Naive thymus-derived CD4-positive, alpha-beta T cell (primary cell): ENCODE data around the gene HDDC2. TPM values are rescaled to one million over a fixed set of nuclear protein-coding genes. Genes with fewer than 3 reads are reported as not detected.
A peak's percentile ranks its signal among the peaks of the same experiment; 100 is the strongest.

ENCODE experiments used
- ATAC-seq: fragments of 150-1000 bp; cut with Tn5 transposase; 2 replicates; pipeline ENCODE4 v1.10.0; 2021; ENCODE audit warnings: mild to moderate bottlenecking, moderate library complexity
- CTCF ChIA-PET: fragments of 350-600 bp; sonication (Branson Sonifier 250); formaldehyde crosslinking; loops from one replicate; lab custom pipeline; 2021; ENCODE audit warnings: antibody characterized with exemption; lab: Charles Lee
- POLR2A ChIA-PET: fragments of 350-600 bp; sonication (Branson Sonifier 250); formaldehyde crosslinking; loops from one replicate; lab custom pipeline; 2021; ENCODE audit warnings: antibody characterized with exemption, inconsistent platforms; lab: Charles Lee
- DNase-seq, 9 donors: peaks; one replicate each; pipeline versions ENCODE4 v3.0.0 to v3.0.0-alpha.2; 2020 to 2022; ENCODE audit warnings: mixed read lengths in 1 of 9
- H3K27ac ChIP-seq: one replicate; pipeline ENCODE4 v1.7.0; 2013; ENCODE audit warnings: mild to moderate bottlenecking, low read depth, low read length, moderate library complexity
- H3K27me3 ChIP-seq, 2 donors: one replicate each; pipeline ENCODE4 v1.7.0; 2013; ENCODE audit warnings: low read length in 2 of 2, mild to moderate bottlenecking in 2 of 2, moderate library complexity in 2 of 2; ENCODE audit not compliant: control insufficient read depth in 2 of 2, insufficient read depth in 2 of 2
- H3K36me3 ChIP-seq, 3 experiments: 1 replicate in 2 of 3; 2 replicates in 1 of 3; pipeline ENCODE4 v1.7.0; 2013; ENCODE audit warnings: low read length in 3 of 3, mild to moderate bottlenecking in 3 of 3, moderate library complexity in 1 of 3; ENCODE audit not compliant: insufficient read depth in 3 of 3, control insufficient read depth in 2 of 3
- H3K4me1 ChIP-seq, 2 donors: one replicate each; pipeline ENCODE4 v1.7.0; 2013; ENCODE audit warnings: low read length in 2 of 2, mild to moderate bottlenecking in 2 of 2, moderate library complexity in 1 of 2; ENCODE audit not compliant: control insufficient read depth in 2 of 2, insufficient read depth in 2 of 2
- H3K4me3 ChIP-seq: 2 replicates; pipeline ENCODE4 v1.7.0; 2013; ENCODE audit warnings: mild to moderate bottlenecking, low read length
- H3K9me3 ChIP-seq, 3 experiments: 1 replicate in 2 of 3; 2 replicates in 1 of 3; pipeline ENCODE4 v1.7.0; 2013; ENCODE audit warnings: low read length in 3 of 3; ENCODE audit not compliant: control insufficient read depth in 2 of 3
- H3K27ac Mint-ChIP-seq, 9 donors: one replicate each; pipeline ENCODE4 v1.8.0; 2020 to 2022; ENCODE audit warnings: mixed read lengths in 9 of 9, mild to moderate bottlenecking in 8 of 9, moderate library complexity in 5 of 9, inconsistent platforms in 2 of 9
- H3K27me3 Mint-ChIP-seq, 5 donors: one replicate each; pipeline ENCODE4 v1.8.0; 2021 to 2022; ENCODE audit warnings: mixed read lengths in 5 of 5, mild to moderate bottlenecking in 1 of 5
- H3K36me3 Mint-ChIP-seq, 5 donors: one replicate each; pipeline ENCODE4 v1.8.0; 2020 to 2022; ENCODE audit warnings: mixed read lengths in 5 of 5, mild to moderate bottlenecking in 3 of 5, inconsistent platforms in 1 of 5
- H3K4me1 Mint-ChIP-seq, 7 donors: one replicate each; pipeline ENCODE4 v1.8.0; 2020 to 2022; ENCODE audit warnings: mixed read lengths in 7 of 7, mild to moderate bottlenecking in 3 of 7, inconsistent platforms in 1 of 7
- H3K4me3 Mint-ChIP-seq, 10 donors: one replicate each; pipeline ENCODE4 v1.8.0; 2020 to 2022; ENCODE audit warnings: mild to moderate bottlenecking in 10 of 10, mixed read lengths in 10 of 10, moderate library complexity in 6 of 10, inconsistent platforms in 2 of 10
- H3K9me3 Mint-ChIP-seq, 11 donors: one replicate each; pipeline ENCODE4 v1.8.0; 2020 to 2022; ENCODE audit warnings: mixed read lengths in 11 of 11, mild to moderate bottlenecking in 4 of 11, inconsistent platforms in 1 of 11, moderate library complexity in 1 of 11
- intact Hi-C, 2 donors: fragments of 100-400 bp; cut with micrococcal nuclease; formaldehyde crosslinking; loops; one replicate each; pipeline ENCODE4 v1.15.1; 2023
- polyA plus RNA-seq, 2 donors: library from polyadenylated mRNA; unstranded; fragments of 300-500 nt; fragmentation: Illumina TruSeq; gene quantifications; one replicate each; pipeline ENCODE4 v1.2.3, GENCODE V29; 2021
- total RNA-seq, 6 experiments: library from RNA in 5 of 6; stranded (reverse) in 5 of 6; gene quantifications; 1 replicate in 5 of 6; 2 replicates in 1 of 6; pipeline ENCODE4 v1.2.3 and lab custom pipeline; 2021 to 2026

Gene HDDC2
- total and polyA plus RNA-seq, 7 experiments from 2014 or later = 33.4 to 116 (median 55.1) TPM

DNA sequence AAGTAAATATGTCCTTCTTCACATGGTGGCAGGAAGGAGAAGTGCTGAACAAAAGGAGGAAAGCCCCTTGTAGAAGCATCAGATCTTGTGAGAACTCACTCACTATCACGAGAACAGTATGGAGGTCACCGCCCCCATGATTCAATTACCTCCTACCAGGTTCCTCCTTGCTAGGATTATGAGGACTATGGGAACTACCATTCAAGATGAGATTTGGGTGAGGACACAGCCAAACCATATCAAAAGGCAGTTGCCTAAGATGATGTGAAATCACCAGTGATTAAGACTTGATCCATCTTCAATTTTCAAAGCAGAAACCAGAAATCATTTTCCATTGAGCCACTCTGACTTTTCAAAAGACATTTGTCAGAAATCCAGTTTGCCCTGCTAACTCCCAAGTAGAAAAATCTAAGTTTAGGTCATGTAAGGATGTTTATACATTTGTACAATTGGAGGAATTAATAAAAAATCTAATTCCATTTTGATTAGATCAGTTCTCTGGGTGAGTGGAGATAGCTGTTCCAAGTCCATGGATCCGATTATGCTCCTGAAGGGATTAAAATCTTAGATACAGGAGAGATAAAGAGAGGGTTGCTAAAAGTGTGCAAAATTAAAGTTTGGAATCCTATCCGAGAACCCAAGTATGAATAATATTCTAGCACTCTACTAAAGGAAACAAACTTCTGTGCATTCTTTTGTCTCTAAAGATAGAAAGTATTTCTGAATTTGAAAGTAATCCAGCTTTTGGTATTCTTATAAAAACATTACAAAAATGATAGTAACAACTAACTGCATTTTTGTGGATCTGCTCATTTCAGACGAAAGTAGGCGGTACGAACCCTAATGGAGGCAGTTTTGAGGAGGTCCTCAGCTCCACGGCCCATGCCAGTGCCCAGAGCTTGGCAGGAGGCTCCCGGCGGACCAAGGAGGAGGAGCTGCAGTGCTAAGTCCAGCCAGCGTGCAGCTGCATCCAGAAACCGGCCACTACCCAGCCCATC, 39.5 kb downstream of the HDDC2 start:
- H3K27me3 Mint-ChIP-seq = no peaks in the 10 kb centered on the region
- no peaks in the 10 kb centered on the region for H3K36me3 Mint-ChIP-seq
- ATAC-seq = peak; percentile 35
- intact Hi-C loops = no loop called here
- Histone ChIP-seq H3K9me3 (no peaks in the 10 kb centered on the region), H3K27me3 (no peaks in the 10 kb centered on the region), H3K27ac (no peak overlapping the region), H3K4me3 (no peak overlapping the region), H3K36me3 (no peaks in the 10 kb centered on the region), H3K4me1 (no peaks in the 10 kb centered on the region)
- H3K27ac Mint-ChIP-seq = no peak overlapping the region
- CTCF ChIA-PET = no interaction called here
- POLR2A ChIA-PET = no interaction called here
- no peak for DNase-seq
- no peaks in the 10 kb centered on the region for H3K4me1 Mint-ChIP-seq
- no peak overlapping the region for H3K4me3 Mint-ChIP-seq
- H3K9me3 Mint-ChIP-seq = no peaks in the 10 kb centered on the region

DNA sequence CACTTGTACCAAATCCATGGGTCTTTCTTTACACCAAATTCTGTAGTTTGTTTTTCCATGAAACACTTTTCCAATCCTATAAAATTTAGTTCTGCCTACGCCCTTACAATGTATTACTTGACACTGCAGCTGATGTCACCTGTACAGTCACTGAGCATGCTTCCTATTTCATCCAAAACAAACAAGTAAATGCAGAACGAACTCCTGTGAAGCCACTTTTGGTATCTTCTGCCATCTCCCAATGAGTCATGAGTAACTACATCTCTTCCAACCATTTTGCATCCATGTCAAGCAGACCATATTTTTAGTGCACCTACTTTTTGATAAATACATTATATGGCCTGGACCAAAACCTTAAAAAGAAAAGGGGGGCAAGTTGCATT, 42.4 kb downstream of the HDDC2 start:
- DNase-seq = no peak
- Mint-ChIP-seq H3K36me3 (no peaks in the 10 kb centered on the region), H3K27me3 (no peaks in the 10 kb centered on the region), H3K9me3 (no peaks in the 10 kb centered on the region), H3K27ac (no peak overlapping the region), H3K4me1 (no peaks in the 10 kb centered on the region), H3K4me3 (no peak overlapping the region)
- no peaks in the 10 kb centered on the region for H3K4me1 ChIP-seq
- no peaks in the 10 kb centered on the region for H3K27me3 ChIP-seq
- H3K36me3 ChIP-seq = no peaks in the 10 kb centered on the region
- H3K9me3 ChIP-seq = no peaks in the 10 kb centered on the region
- intact Hi-C loops = no loop called here
- no peak overlapping the region for H3K4me3 ChIP-seq
- no peak for ATAC-seq
- ChIA-PET POLR2A (no interaction called here), CTCF (no interaction called here)
- no peak overlapping the region for H3K27ac ChIP-seq

- Mint-ChIP-seq H3K27ac (no peak overlapping the region), H3K4me3 (no peak overlapping the region), H3K27me3 (no peaks in the 10 kb centered on the region), H3K4me1 (no peaks in the 10 kb centered on the region), H3K36me3 (no peaks in the 10 kb centered on the region), H3K9me3 (no peaks in the 10 kb centered on the region)
- Histone ChIP-seq H3K27me3 (no peaks in the 10 kb centered on the region), H3K36me3 (no peaks in the 10 kb centered on the region), H3K4me1 (no peaks in the 10 kb centered on the region), H3K4me3 (no peak overlapping the region), H3K9me3 (no peaks in the 10 kb centered on the region), H3K27ac (no peak overlapping the region)
- ChIA-PET POLR2A (no interaction called here), CTCF (no interaction called here)
- intact Hi-C loops = no loop called here
- no peak for DNase-seq
- peak; percentile 67 for ATAC-seq
These were observed 43.0 kb downstream of the HDDC2 start for GRCh38 chr6:125258651-125259353.

DNA sequence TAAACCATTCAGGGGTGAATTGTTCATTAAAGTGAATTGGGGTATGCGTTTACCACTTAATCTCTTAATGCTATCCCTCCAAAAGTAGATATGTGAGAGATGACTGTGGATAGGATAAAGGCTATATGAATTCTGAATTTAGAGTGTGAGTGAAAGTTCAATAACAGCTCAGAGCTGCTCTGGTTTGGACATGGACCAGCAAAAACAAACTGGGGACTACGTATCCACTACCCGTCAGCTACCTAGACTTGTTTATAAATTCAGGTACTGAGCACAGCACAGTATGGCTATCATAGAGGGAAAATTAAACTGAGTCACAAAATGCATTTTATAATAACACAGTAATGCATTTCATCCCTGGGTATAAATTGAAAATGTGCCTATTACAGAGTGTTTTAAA, 44.4 kb downstream of the HDDC2 start:
- H3K4me3 Mint-ChIP-seq = no peak overlapping the region
- intact Hi-C loops = no loop called here
- H3K36me3 Mint-ChIP-seq = no peaks in the 10 kb centered on the region
- ChIA-PET POLR2A (no interaction called here), CTCF (no interaction called here)
- H3K4me1 ChIP-seq = no peaks in the 10 kb centered on the region
- no peaks in the 10 kb centered on the region for H3K9me3 ChIP-seq
- H3K4me1 Mint-ChIP-seq = no peaks in the 10 kb centered on the region
- no peak overlapping the region for H3K4me3 ChIP-seq
- DNase-seq (no peak), ATAC-seq (no peak)
- no peaks in the 10 kb centered on the region for H3K9me3 Mint-ChIP-seq
- H3K27ac ChIP-seq = no peak overlapping the region
- H3K36me3 ChIP-seq = no peaks in the 10 kb centered on the region
- no peaks in the 10 kb centered on the region for H3K27me3 ChIP-seq
- H3K27ac Mint-ChIP-seq = no peak overlapping the region
- no peaks in the 10 kb centered on the region for H3K27me3 Mint-ChIP-seq

- ChIA-PET CTCF (no interaction called here), POLR2A (no interaction called here)
- Histone ChIP-seq H3K4me3 (no peak overlapping the region), H3K27ac (no peak overlapping the region), H3K36me3 (no peaks in the 10 kb centered on the region), H3K27me3 (no peaks in the 10 kb centered on the region), H3K4me1 (no peaks in the 10 kb centered on the region), H3K9me3 (no peaks in the 10 kb centered on the region)
- no peak overlapping the region for H3K4me3 Mint-ChIP-seq
- ATAC-seq (no peak), DNase-seq (no peak)
- no peaks in the 10 kb centered on the region for H3K4me1 Mint-ChIP-seq
- H3K9me3 Mint-ChIP-seq = no peaks in the 10 kb centered on the region
- intact Hi-C loops = no loop called here
- no peaks in the 10 kb centered on the region for H3K36me3 Mint-ChIP-seq
- H3K27me3 Mint-ChIP-seq = peaks cover 0 to 5% (median 0%) of the 10 kb centered on the region in 5 donors
- H3K27ac Mint-ChIP-seq = no peak overlapping the region
These were observed 46.6 kb downstream of the HDDC2 start for GRCh38 chr6:125255201-125255600.

- ChIA-PET CTCF (no interaction called here), POLR2A (no interaction called here)
- no peak overlapping the region for H3K27ac ChIP-seq
- no peaks in the 10 kb centered on the region for H3K4me1 Mint-ChIP-seq
- H3K9me3 ChIP-seq = no peaks in the 10 kb centered on the region
- no peak overlapping the region for H3K27ac Mint-ChIP-seq
- H3K36me3 ChIP-seq = no peaks in the 10 kb centered on the region
- H3K27me3 Mint-ChIP-seq = peaks cover 0 to 7% (median 0%) of the 10 kb centered on the region in 5 donors
- H3K4me1 ChIP-seq = no peaks in the 10 kb centered on the region
- H3K4me3 Mint-ChIP-seq = no peak overlapping the region
- DNase-seq = no peak
- no peak overlapping the region for H3K4me3 ChIP-seq
- H3K36me3 Mint-ChIP-seq = no peaks in the 10 kb centered on the region
- H3K27me3 ChIP-seq = no peaks in the 10 kb centered on the region
- H3K9me3 Mint-ChIP-seq = no peaks in the 10 kb centered on the region
- intact Hi-C loops = no loop called here
- ATAC-seq = no peak
These were observed 47.4 kb downstream of the HDDC2 start for GRCh38 chr6:125254321-125254720.
